CD14-positive monocyte (primary cell): ENCODE results near the gene OBSCN. TPM values are rescaled to one million over a fixed set of nuclear protein-coding genes. Genes with fewer than 3 reads are reported as not detected.

Experiments used
- DNase-seq, 3 donors: peaks; one replicate each; pipeline ENCODE4 v3.0.0-alpha.2; 2011 to 2022
- H2AFZ ChIP-seq: 2 replicates; pipeline ENCODE4 v1.6.0; 2012; ENCODE audit warnings: mild to moderate bottlenecking, low read depth, low read length, inconsistent platforms; ENCODE audit not compliant: insufficient read depth, poor library complexity, severe bottlenecking
- H3K27ac ChIP-seq, 2 donors: 1 replicate in 1 of 2; 2 replicates in 1 of 2; pipeline ENCODE4 v1.5.1; 2012 to 2013; ENCODE audit warnings: low read length in 2 of 2, control low read depth in 1 of 2, inconsistent platforms in 1 of 2, low read depth in 1 of 2, mild to moderate bottlenecking in 1 of 2
- H3K27me3 ChIP-seq, 2 donors: one replicate each; pipeline versions ENCODE4 v1.6.0 to v1.6.1; 2011 to 2013; ENCODE audit warnings: low read length in 2 of 2; ENCODE audit not compliant: control insufficient read depth in 2 of 2, insufficient read depth in 2 of 2
- H3K36me3 ChIP-seq, 2 donors: replicated peaks in 1 of 2; 1 replicate in 1 of 2; 2 replicates in 1 of 2; pipeline versions ENCODE4 v1.5.1 to v1.6.1; 2012 to 2013; ENCODE audit warnings: low read length in 2 of 2, control low read depth in 1 of 2, inconsistent platforms in 1 of 2, mild to moderate bottlenecking in 1 of 2; ENCODE audit not compliant: insufficient read depth in 2 of 2, control insufficient read depth in 1 of 2
- H3K4me1 ChIP-seq, 2 donors: 1 replicate in 1 of 2; 2 replicates in 1 of 2; pipeline versions ENCODE4 v1.5.1 to v1.6.1; 2012 to 2013; ENCODE audit warnings: low read length in 2 of 2, control low read depth in 1 of 2, inconsistent platforms in 1 of 2, mild to moderate bottlenecking in 1 of 2, moderate library complexity in 1 of 2; ENCODE audit not compliant: insufficient read depth in 2 of 2, control insufficient read depth in 1 of 2
- H3K4me2 ChIP-seq: replicated peaks from 2 replicates; pipeline ENCODE3; 2012; ENCODE audit warnings: low read length, moderate library complexity, mild to moderate bottlenecking; ENCODE audit not compliant: poor library complexity, severe bottlenecking; ENCODE audit errors: extremely low read depth
- H3K4me3 ChIP-seq, 3 experiments: fragments of 200-600 bp in 1 of 3; sonication (generic) in 1 of 3; replicated peaks in 1 of 3; 1 replicate in 2 of 3; 2 replicates in 1 of 3; pipeline ENCODE4 v1.5.1; 2011 to 2013; ENCODE audit warnings: low read length in 3 of 3, mild to moderate bottlenecking in 3 of 3, control low read depth in 2 of 3, low read depth in 2 of 3, inconsistent platforms in 1 of 3, moderate library complexity in 1 of 3
- H3K79me2 ChIP-seq: 2 replicates; pipeline ENCODE4 v1.6.0; 2012; ENCODE audit warnings: mild to moderate bottlenecking, control low read depth, inconsistent platforms, low read length, moderate library complexity; ENCODE audit not compliant: insufficient read depth
- H3K9ac ChIP-seq: 2 replicates; pipeline ENCODE4 v1.6.0; 2017; ENCODE audit warnings: low read length, mild to moderate bottlenecking; ENCODE audit not compliant: insufficient read depth, poor library complexity, severe bottlenecking
- H3K9me3 ChIP-seq, 2 donors: replicated peaks in 1 of 2; 1 replicate in 1 of 2; 2 replicates in 1 of 2; pipeline versions ENCODE4 v1.5.1 to v1.6.1; 2012 to 2013; ENCODE audit warnings: low read length in 2 of 2, control low read depth in 1 of 2; ENCODE audit not compliant: control insufficient read depth in 1 of 2, insufficient read depth in 1 of 2
- H4K20me1 ChIP-seq: 2 replicates; pipeline ENCODE4 v1.6.0; 2012; ENCODE audit warnings: mild to moderate bottlenecking, low read length, control low read depth, moderate library complexity; ENCODE audit not compliant: insufficient read depth
- H3K27ac Mint-ChIP-seq, 7 donors: one replicate each; pipeline ENCODE4 v1.8.0; 2020; ENCODE audit warnings: mild to moderate bottlenecking in 7 of 7, mixed read lengths in 7 of 7, moderate library complexity in 6 of 7, inconsistent platforms in 2 of 7
- H3K27me3 Mint-ChIP-seq, 3 donors: one replicate each; pipeline ENCODE4 v1.8.0; 2021 to 2022; ENCODE audit warnings: low read depth in 3 of 3, mild to moderate bottlenecking in 3 of 3, mixed read lengths in 3 of 3, moderate library complexity in 3 of 3, inconsistent platforms in 1 of 3
- H3K36me3 Mint-ChIP-seq, 2 donors: one replicate each; pipeline ENCODE4 v1.8.0; 2020; ENCODE audit warnings: mixed read lengths in 2 of 2, inconsistent platforms in 1 of 2, mild to moderate bottlenecking in 1 of 2
- H3K4me1 Mint-ChIP-seq: one replicate; pipeline ENCODE4 v1.8.0; 2020; ENCODE audit warnings: mild to moderate bottlenecking, mixed read lengths
- H3K4me3 Mint-ChIP-seq, 2 donors: one replicate each; pipeline ENCODE4 v1.8.0; 2020; ENCODE audit warnings: mild to moderate bottlenecking in 2 of 2, mixed read lengths in 2 of 2, moderate library complexity in 1 of 2
- H3K9me3 Mint-ChIP-seq, 7 donors: one replicate each; pipeline ENCODE4 v1.8.0; 2020 to 2022; ENCODE audit warnings: mixed read lengths in 7 of 7, mild to moderate bottlenecking in 6 of 7, moderate library complexity in 6 of 7, inconsistent platforms in 2 of 7
- CTCF ChIP-seq: fragments of 200-600 bp; IDR thresholded peaks from one replicate; pipeline ENCODE4 v1.8.0; 2022; ENCODE audit warnings: antibody characterized with exemption, mild to moderate bottlenecking
- WGBS: methylation state at CpG from one replicate; pipeline ENCODE4 v1.1.5; 2013; ENCODE audit warnings: missing lambda C conversion rate; ENCODE audit not compliant: insufficient coverage; 5-methylcytosine and 5-hydroxymethylcytosine counted together
- intact Hi-C, 2 donors: fragments of 100-400 bp; cut with micrococcal nuclease; formaldehyde crosslinking; loops; one replicate each; pipeline versions ENCODE4 v1.15.0 to v1.15.1; 2023
- polyA plus RNA-seq, 3 donors: library from polyadenylated mRNA; depleted of rRNA in 1 of 3; unstranded in 2 of 3; stranded (reverse) in 1 of 3; fragments of 300-500 nt in 2 of 3; fragments of >200 nt in 1 of 3; fragmentation: Illumina TruSeq in 2 of 3; gene quantifications; 1 replicate in 2 of 3; 2 replicates in 1 of 3; pipeline ENCODE4 v1.2.3, GENCODE V29; 2012 to 2021

The OBSCN gene
- polyA plus RNA-seq, 3 donors = 0.57 to 1.5 (median 0.76) TPM

- Mint-ChIP-seq H3K4me3 (no peak overlapping the region), H3K27ac (no peak overlapping the region)
- intact Hi-C loops = no loop called here
Measured at GRCh38 chr1:228336308-228337030, 128.6 kb downstream of the OBSCN start.

GRCh38 chr1:228337031-228337564, 129.3 kb downstream of the OBSCN start:
- H3K36me3 Mint-ChIP-seq = no peaks in the 10 kb centered on the region
- no peaks in the 10 kb centered on the region for H3K27me3 ChIP-seq
- H3K9me3 Mint-ChIP-seq = no peaks in the 10 kb centered on the region
- H3K36me3 ChIP-seq = no peaks in the 10 kb centered on the region
- no peaks in the 10 kb centered on the region for H3K4me1 ChIP-seq
- H3K4me1 Mint-ChIP-seq = no peaks in the 10 kb centered on the region
- H3K27ac ChIP-seq = no peak overlapping the region
- H3K4me2 ChIP-seq = no peak overlapping the region
- H3K4me3 Mint-ChIP-seq = no peak overlapping the region
- TF ChIP-seq CTCF = no peak
- no peaks in the 10 kb centered on the region for H4K20me1 ChIP-seq
- no peak overlapping the region for H2AFZ ChIP-seq
- no peaks in the 10 kb centered on the region for H3K27me3 Mint-ChIP-seq
- H3K9ac ChIP-seq = no peak overlapping the region
- 95% methylated on average over 7 of the region's 15 CpGs for WGBS
- DNase-seq = no peak
- no peak overlapping the region for H3K27ac Mint-ChIP-seq
- H3K9me3 ChIP-seq = no peaks in the 10 kb centered on the region
- intact Hi-C loops = no loop called here
- H3K79me2 ChIP-seq = no peaks in the 10 kb centered on the region
- H3K4me3 ChIP-seq = no peak overlapping the region

More at GRCh38 chr1:228336308-228337030, 128.6 kb downstream of the OBSCN start:
- Histone ChIP-seq H3K9ac (no peak overlapping the region), H3K4me1 (no peaks in the 10 kb centered on the region), H2AFZ (no peak overlapping the region), H3K79me2 (no peaks in the 10 kb centered on the region), H3K4me2 (no peak overlapping the region), H4K20me1 (no peaks in the 10 kb centered on the region), H3K4me3 (no peak overlapping the region), H3K27me3 (no peaks in the 10 kb centered on the region), H3K27ac (no peak overlapping the region), H3K9me3 (no peaks in the 10 kb centered on the region), H3K36me3 (no peaks in the 10 kb centered on the region)
- Mint-ChIP-seq H3K27me3 (no peaks in the 10 kb centered on the region), H3K36me3 (no peaks in the 10 kb centered on the region), H3K4me1 (no peaks in the 10 kb centered on the region), H3K9me3 (no peaks in the 10 kb centered on the region)
- 94% methylated on average over 18 of the region's 18 CpGs for WGBS
- TF ChIP-seq CTCF = no peak
- DNase-seq = no peak
